PC-3 (cell line): ENCODE measurements around the gene CSNK1G1.

ENCODE experiments used
- EZH2 ChIP-seq: fragments of 300-600 bp; sonication (generic); IDR thresholded peaks from one replicate; pipeline ENCODE4 v1.6.1; 2017; ENCODE audit warnings: antibody characterized with exemption, mild to moderate bottlenecking, low read length; ENCODE audit not compliant: unreplicated experiment
- EZH2phosphoT487 ChIP-seq: fragments of 300-600 bp; sonication (generic); IDR thresholded peaks from 2 replicates; pipeline ENCODE4 v1.6.1; 2018; ENCODE audit warnings: mild to moderate bottlenecking, antibody characterized with exemption, low read length, borderline replicate concordance
- TF ChIP-seq, protein P1 (sequence below): fragments of 300-600 bp; sonication (generic); conservative IDR thresholded peaks from 2 replicates; pipeline ENCODE4 v1.5.1; 2017; ENCODE audit warnings: antibody characterized with exemption, low read depth, mild to moderate bottlenecking, low read length

- TF ChIP-seq, protein P1, sequence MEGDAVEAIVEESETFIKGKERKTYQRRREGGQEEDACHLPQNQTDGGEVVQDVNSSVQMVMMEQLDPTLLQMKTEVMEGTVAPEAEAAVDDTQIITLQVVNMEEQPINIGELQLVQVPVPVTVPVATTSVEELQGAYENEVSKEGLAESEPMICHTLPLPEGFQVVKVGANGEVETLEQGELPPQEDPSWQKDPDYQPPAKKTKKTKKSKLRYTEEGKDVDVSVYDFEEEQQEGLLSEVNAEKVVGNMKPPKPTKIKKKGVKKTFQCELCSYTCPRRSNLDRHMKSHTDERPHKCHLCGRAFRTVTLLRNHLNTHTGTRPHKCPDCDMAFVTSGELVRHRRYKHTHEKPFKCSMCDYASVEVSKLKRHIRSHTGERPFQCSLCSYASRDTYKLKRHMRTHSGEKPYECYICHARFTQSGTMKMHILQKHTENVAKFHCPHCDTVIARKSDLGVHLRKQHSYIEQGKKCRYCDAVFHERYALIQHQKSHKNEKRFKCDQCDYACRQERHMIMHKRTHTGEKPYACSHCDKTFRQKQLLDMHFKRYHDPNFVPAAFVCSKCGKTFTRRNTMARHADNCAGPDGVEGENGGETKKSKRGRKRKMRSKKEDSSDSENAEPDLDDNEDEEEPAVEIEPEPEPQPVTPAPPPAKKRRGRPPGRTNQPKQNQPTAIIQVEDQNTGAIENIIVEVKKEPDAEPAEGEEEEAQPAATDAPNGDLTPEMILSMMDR: no peak
- TF ChIP-seq EZH2phosphoT487 (no peak), EZH2 (no peak)
These were observed 192.2 kb downstream of the CSNK1G1 start for GRCh38 chr15:64163659-64164362.
